Tibial nerve (tissue), 4 donors: ENCODE measurements around the gene INSYN2A.

Experiments used
- EP300 ChIP-seq, 2 donors: sonication (generic); formaldehyde crosslinking; IDR thresholded peaks; one replicate each; pipeline ENCODE4 v1.6.1; 2017; ENCODE audit warnings: antibody characterized with exemption in 2 of 2, mild to moderate bottlenecking in 1 of 2
- POLR2A ChIP-seq, 2 donors: fragments of 450-650 bp; IDR thresholded peaks; one replicate each; pipeline ENCODE4 v1.6.1; 2017; ENCODE audit warnings: antibody characterized with exemption in 2 of 2, mild to moderate bottlenecking in 2 of 2, moderate library complexity in 2 of 2
- TF ChIP-seq, protein P1 (sequence below), 5 experiments: fragments of 200-600 bp in 3 of 5; fragments of 450-650 bp in 2 of 5; sonication (generic) in 3 of 5; IDR thresholded peaks; one replicate each; pipeline ENCODE4 v1.5.1; 2016 to 2019; ENCODE audit warnings: antibody characterized with exemption in 5 of 5, mild to moderate bottlenecking in 3 of 5, moderate library complexity in 2 of 5

DNA sequence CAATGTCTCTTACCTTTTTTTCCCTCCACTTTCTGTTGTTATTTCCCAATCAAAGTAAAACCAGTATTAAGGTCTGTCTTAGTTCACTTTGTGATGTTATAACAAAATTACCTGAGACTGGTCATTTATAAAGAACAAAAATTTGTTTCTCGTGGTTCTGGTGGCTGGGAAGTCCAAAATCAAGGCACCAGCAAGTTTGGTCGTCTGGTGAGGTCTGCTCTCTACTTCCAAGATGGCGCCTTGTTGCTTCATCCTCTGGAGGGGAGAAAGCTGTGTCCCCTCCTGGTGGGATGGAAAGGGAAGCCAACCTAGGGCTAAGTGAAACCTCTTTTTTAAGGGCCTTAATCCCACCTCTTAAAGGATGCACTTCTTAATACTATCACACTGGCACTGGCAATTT lies 22.3 kb upstream of the INSYN2A start:
- TF ChIP-seq POLR2A (IDR thresholded peaks at IDR 0.05) (no peak), EP300 (IDR thresholded peaks at IDR 0.05) (no peak)
- TF ChIP-seq, protein P1, sequence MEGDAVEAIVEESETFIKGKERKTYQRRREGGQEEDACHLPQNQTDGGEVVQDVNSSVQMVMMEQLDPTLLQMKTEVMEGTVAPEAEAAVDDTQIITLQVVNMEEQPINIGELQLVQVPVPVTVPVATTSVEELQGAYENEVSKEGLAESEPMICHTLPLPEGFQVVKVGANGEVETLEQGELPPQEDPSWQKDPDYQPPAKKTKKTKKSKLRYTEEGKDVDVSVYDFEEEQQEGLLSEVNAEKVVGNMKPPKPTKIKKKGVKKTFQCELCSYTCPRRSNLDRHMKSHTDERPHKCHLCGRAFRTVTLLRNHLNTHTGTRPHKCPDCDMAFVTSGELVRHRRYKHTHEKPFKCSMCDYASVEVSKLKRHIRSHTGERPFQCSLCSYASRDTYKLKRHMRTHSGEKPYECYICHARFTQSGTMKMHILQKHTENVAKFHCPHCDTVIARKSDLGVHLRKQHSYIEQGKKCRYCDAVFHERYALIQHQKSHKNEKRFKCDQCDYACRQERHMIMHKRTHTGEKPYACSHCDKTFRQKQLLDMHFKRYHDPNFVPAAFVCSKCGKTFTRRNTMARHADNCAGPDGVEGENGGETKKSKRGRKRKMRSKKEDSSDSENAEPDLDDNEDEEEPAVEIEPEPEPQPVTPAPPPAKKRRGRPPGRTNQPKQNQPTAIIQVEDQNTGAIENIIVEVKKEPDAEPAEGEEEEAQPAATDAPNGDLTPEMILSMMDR (IDR thresholded peaks at IDR 0.05), result no peak
